Embryonic facial prominence (tissue), 1 donor: ENCODE measurements around the gene SCNN1A.

Source experiments
- DNase-seq: peaks from one replicate; pipeline ENCODE4 v3.0.0-alpha.2; 2016; ENCODE audit errors: extremely low spot score

Gene SCNN1A

DNA sequence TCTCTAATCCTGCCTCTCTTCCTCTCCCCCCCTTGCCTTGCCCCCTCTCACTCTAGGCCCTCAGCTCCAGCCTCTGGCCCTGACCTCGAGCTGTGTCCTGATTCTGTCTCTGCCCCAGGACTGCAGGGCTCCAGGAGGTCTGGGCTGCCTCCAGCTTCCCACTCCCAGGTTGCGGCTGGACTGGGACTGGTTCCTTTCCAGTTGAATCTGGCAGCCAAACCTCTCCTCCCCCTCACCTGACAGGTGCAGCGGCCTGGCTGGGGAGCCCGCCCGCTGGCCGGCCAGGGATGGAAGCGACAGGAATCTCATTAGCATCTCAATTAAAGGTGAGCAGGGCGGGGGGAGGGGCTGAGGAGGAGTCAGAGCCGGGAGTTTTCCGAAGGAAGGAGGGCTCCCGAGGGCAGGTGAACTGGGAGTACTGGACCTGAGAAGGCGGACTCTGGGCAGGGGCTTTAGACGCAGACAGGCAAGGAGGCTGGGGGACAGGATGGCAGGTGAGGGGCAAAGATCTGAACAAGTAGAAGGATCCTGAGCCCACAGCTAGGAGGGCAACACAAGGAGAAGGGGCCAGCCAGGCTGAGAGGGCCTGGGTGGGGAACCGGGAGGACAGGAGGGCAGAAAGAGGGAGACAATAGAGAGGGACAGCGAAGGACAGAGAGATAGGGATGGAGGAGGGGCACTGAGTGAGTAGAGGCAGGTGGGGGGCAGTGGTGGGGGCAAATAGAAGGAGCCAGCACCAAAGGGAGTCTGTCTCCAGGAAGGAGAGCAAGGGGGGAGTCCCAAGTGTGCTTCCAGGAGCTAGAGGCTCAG lies at the start of gene SCNN1A:
SCNN1A (minus strand) TSS at position 295 of the 810 bp plus-strand sequence. CDS start 780 bp downstream, outside the sequence.
- no peak for DNase-seq

DNA sequence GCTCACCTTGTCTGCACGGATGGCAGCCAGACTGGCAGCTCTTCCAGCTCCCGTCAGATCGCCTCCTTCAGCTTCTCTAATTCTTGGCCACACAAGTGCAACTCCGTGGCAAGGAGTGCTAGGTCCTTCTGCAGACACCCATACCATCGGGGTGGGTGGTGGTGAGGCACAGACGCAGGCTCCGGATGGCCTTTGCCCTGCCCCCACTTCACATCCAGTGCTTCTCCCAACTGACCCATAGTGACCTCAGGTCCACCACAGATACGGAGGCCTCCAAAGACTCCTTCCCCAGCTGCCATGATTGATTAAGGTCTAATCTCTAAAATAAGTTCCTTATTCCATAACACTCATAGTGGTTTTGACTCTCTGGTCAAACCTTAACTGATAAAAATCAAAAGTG lies 49.5 kb upstream of the SCNN1A start:
- DNase-seq = no peak

DNA sequence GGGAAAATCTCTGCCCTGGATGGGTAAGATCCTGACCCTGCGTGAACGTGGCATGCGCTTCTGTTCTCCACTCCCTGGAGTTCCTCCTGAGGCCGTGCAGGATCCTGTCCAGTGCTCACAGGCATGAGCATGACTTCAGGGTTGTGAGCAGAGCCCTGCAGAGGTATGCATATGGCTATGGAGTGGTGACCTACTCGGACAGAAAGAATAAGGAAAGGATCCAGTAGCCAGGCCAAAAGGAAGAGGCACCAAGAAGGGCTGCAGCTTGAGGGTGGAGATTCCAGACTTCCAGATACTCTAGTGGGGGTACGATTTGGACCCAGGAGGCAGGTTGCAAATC lies 48.6 kb upstream of the SCNN1A start:
- DNase-seq = no peak

DNA sequence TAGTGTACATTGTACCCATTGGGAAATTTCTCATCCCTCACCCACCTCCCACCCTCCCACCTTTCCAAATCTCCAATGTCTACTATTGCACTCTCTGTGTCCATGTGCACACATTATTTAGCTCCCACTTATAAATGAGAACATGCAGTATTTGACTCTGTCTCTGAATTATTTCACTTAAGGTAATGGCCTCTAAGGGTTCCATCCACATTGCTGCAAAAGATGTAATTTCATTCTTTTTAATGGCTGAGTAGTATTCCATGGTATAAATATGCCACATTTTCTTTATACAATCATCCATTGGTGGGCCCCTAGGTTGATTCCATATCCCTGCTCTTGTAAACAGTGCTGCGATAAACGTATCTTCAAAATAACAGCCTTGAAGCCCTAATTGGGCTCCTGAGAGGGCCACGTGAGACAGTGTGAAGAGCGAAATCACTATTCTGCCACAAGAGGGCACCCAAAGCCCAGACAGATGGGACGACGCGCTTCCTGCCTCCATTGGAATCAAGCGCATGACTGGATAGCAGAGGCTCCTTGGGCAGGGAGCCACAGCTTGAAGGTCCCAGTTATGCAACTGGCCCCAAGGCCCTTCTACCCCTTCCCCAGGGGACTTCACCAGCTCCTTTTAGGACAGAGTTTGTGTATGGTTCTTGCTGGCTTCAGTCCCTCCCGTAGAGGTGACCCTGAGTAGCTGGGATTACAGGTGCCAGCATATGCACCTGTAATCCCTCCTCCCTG lies 48.1 kb upstream of the SCNN1A start:
- DNase-seq = peak; percentile 39

- no peak for DNase-seq
These were observed 45.0 kb upstream of the SCNN1A start for GRCh38 chr12:6420364-6420763.

- DNase-seq = no peak
These were observed 43.4 kb upstream of the SCNN1A start for GRCh38 chr12:6418796-6419195.

DNA sequence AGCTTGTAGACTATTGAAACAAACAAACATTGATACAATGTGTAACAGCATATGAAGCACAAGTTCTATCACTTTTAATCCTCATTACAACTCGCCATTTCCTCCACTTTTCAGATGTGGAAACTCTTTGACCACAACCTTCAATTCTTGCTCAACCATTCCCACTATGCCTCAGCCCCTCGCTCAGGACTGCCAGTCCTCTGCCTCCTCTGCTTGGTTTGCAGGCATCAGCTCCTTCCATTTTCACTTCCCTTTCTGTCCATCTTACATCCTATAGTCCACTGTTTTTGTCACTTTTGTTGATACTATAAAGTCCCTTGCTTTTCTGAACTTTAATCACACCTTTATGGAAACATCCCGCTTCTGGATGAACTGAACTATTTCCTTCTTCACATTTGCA lies 41.2 kb upstream of the SCNN1A start:
- no peak for DNase-seq

DNA sequence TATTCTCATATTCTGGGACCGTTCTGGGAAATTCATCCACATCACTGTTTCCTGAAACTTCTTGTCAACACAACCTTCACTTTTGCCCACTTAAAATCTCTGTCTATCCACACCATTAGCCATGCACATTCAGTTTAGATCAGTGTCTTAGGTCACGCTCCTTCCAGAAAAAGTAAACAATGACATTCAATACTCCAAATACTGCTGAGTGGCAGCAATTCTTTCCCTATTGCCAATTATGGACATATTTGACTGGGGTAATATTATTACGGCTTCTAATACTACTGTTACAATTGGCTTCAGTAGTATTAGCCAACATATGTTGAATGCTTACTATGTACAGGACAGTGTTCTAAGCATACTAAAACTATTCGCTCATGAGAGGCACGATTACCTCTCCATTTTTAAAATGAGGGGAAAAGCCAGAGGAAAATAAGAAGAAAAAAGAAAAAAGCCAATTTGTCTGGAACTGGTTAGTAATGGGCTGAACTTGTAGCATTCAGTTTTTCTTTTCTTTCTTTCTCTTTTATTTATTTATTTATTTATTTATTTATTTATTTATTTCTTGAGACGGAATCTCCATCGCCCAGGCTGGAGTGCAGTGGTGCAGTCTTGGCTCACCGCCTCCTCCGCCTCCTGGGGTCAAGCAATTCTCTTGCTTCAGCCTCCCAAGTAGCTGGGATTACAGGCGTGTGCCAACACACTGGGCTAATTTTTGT lies 32.0 kb upstream of the SCNN1A start:
- no peak for DNase-seq

DNA sequence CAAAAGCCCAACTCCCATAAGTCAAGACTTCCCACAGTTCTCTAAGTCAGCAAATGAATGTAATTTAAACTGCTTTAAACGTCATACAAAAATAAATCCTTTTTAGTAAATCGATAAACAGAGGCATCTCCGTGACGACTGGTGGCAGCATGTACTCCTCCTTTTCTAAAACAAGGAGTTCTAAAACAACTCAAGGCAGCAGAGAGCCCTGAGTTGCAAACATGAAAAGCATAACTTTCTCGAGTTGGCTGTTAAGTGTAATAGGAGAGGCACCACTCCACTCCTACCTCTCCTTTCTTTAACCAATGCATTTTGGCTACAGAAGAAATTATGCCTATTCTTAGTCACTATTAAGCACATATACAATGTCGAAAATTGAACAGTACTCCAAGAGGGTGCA lies 30.6 kb upstream of the SCNN1A start:
- no peak for DNase-seq

DNA sequence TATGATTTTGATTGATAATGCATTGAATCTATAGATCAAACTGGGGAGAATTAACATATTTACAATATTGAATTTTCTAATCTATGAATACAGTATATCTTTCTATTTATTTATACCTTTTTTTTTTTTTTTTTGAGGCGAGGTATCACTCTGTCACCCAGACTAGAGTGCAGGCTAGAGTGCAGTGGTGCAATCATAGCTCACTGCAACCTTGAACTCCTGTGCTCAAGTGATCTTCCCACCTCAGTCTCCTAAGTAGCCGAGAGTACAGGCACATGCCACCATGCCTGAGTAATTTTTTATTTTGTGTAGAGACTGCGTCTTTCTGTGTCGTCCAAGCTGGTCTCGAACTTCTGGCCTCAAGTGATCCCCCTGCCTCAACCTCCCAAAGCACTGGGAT lies 29.0 kb upstream of the SCNN1A start:
- no peak for DNase-seq

DNA sequence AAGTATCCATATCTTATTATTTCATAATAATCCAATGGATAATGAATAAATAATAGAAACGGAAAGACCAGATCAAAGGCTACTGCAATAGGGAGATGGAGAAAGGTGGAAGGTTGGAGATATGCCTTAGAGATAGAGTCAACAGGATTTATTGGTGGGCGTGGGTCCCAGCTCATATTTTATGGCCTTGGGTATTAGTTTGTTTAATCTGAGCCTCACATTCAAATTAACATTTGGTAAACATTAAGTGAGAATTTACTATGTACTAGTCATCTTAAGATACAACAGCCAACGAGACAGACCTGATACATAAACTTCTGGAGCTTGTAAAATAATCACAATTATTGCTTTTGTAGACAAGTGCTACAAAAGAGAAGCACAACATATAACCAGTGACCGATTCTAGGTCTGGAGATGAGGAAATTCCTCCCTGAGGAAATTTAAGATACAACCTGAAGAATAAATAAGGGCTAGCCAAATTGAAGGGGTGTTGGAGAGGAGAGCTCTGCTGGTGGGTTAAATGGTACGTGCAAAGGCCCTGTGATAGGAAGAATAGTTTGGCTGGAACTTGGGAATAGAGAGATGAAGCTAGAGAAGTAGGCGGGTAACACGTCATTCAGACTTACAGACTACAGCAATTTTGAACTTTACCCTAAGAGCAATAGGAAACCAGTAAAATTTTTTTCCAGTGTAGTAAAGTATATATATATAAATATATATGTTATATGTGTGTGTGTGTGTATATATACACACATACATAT lies 24.7 kb upstream of the SCNN1A start:
- DNase-seq = no peak

DNA sequence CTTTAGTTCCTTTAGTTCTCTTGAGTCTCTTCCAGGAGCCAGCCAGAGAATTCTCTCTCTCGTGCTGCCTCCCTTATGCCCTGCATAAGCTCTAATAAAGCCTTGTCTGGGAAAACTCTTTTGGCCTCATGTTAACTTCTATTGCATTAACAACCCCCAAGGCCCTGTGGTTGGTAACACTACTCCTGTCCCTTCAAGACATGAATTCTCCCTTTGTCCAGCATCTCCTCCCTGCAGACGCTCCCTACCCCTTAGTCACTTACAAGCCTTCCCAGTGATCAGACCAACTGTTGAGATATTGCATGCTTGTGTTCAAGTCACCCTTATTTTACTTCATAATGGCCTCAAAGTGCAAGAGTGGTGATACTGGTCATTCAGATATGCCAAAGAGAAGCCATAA lies 20.7 kb upstream of the SCNN1A start:
- no peak for DNase-seq

- DNase-seq = no peak
These were observed 19.0 kb upstream of the SCNN1A start for GRCh38 chr12:6394398-6394797.

- no peak for DNase-seq
These were observed 17.7 kb upstream of the SCNN1A start for GRCh38 chr12:6393109-6393508.

DNA sequence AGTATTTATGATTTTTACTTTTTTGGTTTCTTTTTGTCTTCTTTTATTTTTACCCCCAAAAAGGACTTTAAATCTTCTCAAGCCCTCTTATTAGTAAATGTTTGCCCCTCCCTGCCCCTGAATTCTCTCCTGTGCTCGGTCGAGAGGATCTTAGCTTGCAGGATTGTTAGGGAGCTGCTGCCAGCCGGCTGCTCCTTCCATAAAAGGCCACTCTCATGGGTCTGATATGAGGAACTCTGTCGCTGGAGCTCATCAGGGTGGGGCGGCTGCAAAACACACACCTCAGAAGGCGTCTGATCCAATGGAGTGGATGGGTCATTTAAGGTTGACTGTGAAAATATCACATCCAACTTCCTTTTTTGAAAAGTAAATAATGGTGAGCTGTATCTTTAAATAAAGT lies 17.1 kb upstream of the SCNN1A start:
- DNase-seq = no peak

DNA sequence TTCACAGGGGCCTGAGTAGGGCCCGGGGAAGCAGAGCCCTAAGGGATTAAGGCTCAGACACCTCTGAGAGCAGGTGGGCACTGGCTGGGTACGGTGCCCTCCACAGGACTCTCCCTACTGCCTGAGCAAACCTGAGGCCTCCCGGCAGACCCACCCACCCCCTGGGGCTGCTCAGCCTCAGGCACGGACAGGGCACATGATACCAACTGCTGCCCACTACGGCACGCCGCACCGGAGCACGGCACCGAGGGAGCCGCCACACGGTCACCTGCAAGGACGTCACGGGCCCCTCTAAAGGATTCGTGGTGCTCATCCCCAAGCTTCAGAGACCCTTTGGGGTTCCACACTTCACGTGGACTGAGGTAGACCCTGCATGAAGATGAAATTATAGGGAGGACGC lies 15.7 kb upstream of the SCNN1A start:
- DNase-seq = no peak

GRCh38 chr12:6390084-6390799 lies 14.9 kb upstream of the SCNN1A start:
- no peak for DNase-seq

DNA sequence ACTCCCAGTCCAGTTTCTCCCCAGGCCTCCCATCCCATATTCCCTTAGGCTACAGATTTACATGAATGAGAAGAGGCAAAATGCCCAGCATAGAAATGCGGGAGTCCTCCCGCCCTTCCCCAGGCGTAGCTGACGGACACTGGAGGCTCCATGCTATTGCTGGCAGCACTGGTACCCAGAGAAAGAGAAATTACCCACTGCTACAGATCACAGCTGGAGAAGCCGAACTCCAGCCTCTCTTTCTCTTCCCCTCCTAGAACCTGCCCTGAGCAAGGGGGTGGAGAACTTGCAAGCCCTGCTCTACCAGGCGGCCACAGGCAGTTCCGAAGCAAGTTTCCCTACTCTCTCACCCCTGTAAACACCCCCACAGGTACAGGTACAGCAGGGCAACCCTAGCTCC lies 12.2 kb upstream of the SCNN1A start:
- DNase-seq = no peak

DNA sequence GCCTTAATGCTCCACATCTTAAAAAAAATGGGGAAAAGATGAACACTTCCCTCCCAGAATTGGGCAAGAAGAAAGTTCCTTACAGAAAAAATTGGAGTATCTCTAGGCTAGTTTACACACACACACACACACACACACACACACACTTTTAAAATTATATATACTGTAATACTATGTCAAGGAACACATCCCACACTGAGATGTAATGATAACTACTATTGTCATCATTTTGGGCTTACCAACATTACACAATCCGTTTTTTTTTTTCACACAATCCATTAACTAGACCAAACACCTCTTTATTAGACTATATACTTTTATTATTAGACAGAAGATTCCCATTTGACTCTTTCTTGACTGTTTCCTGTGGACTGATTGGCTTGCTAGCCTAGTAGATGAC lies 11.1 kb upstream of the SCNN1A start:
- DNase-seq = no peak

DNA sequence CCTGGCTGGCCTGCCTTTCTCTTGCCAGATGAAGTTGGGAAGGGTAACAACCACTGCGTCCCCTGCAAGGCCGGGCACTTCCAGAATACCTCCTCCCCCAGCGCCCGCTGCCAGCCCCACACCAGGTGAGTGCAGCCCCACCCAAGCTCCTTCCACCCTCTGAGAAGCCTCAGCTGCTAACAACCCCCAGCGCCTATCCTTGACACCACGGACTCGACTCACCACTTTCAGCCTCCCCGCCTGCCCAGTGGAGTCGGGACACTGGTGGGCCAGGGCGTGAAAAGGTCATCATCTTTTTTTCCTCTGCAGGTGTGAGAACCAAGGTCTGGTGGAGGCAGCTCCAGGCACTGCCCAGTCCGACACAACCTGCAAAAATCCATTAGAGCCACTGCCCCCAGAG lies 10.7 kb upstream of the SCNN1A start:
- DNase-seq = no peak
